Islet of Langerhans (tissue), 1 donor: ENCODE data around the gene CASQ2.

Source experiments
- FAIRE-seq: peaks from one replicate; lab custom pipeline; 2011; peaks lifted over from hg19 to GRCh38; lab: Jason Lieb, UNC

CASQ2 gene

GRCh38 chr1:115768549-115768948, at the start of gene CASQ2:
Gene CASQ2 (minus strand): TSS chr1:115768714. CDS start chr1:115768541, 173 bp downstream.
- no peak for FAIRE-seq

- FAIRE-seq: no peak
Measured at GRCh38 chr1:115815694-115816093, 47.2 kb upstream of the CASQ2 start.

GRCh38 chr1:115814685-115815398, 46.3 kb upstream of the CASQ2 start:
- FAIRE-seq: no peak

GRCh38 chr1:115813727-115814126, 45.2 kb upstream of the CASQ2 start:
- no peak for FAIRE-seq

- no peak for FAIRE-seq
Measured at GRCh38 chr1:115811140-115811828, 42.8 kb upstream of the CASQ2 start.

- no peak for FAIRE-seq
Measured at GRCh38 chr1:115810609-115811008, 42.1 kb upstream of the CASQ2 start.

GRCh38 chr1:115809847-115810246, 41.3 kb upstream of the CASQ2 start:
- no peak for FAIRE-seq

- FAIRE-seq: no peak
Measured at GRCh38 chr1:115809076-115809475, 40.6 kb upstream of the CASQ2 start.

- FAIRE-seq: peak; percentile 84
Measured at GRCh38 chr1:115807723-115808122, 39.2 kb upstream of the CASQ2 start.

- no peak for FAIRE-seq
Measured at GRCh38 chr1:115805597-115805996, 37.1 kb upstream of the CASQ2 start.

- FAIRE-seq: no peak
Measured at GRCh38 chr1:115802416-115802815, 33.9 kb upstream of the CASQ2 start.

- FAIRE-seq: no peak
Measured at GRCh38 chr1:115797486-115797885, 29.0 kb upstream of the CASQ2 start.

GRCh38 chr1:115796897-115797296, 28.4 kb upstream of the CASQ2 start:
- no peak for FAIRE-seq

- no peak for FAIRE-seq
Measured at GRCh38 chr1:115796036-115796435, 27.5 kb upstream of the CASQ2 start.

GRCh38 chr1:115794976-115795639, 26.6 kb upstream of the CASQ2 start:
- FAIRE-seq: no peak

GRCh38 chr1:115793162-115793561, 24.6 kb upstream of the CASQ2 start:
- FAIRE-seq: no peak

GRCh38 chr1:115791816-115792215, 23.3 kb upstream of the CASQ2 start:
- no peak for FAIRE-seq

- FAIRE-seq: no peak
Measured at GRCh38 chr1:115790846-115791245, 22.3 kb upstream of the CASQ2 start.

GRCh38 chr1:115790356-115790755, 21.8 kb upstream of the CASQ2 start:
- FAIRE-seq: no peak

- no peak for FAIRE-seq
Measured at GRCh38 chr1:115783311-115783710, 14.8 kb upstream of the CASQ2 start.

- FAIRE-seq: no peak
Measured at GRCh38 chr1:115782571-115783281, 14.2 kb upstream of the CASQ2 start.

- FAIRE-seq: no peak
Measured at GRCh38 chr1:115781851-115782250, 13.3 kb upstream of the CASQ2 start.

- FAIRE-seq: no peak
Measured at GRCh38 chr1:115781343-115781742, 12.8 kb upstream of the CASQ2 start.
